Measurements from ENCODE around the gene ELFN2.

The ELFN2 gene

GRCh38 chr22:37419370-37419968 is 7.8 kb downstream of the ELFN2 start:
- no peak for DNase-seq (ENCODE audit: extremely low read depth, insufficient read length)
- H3K27me3 ChIP-seq (replicated peaks; ENCODE audit: control insufficient read depth, insufficient read depth, low read length), result peaks cover 4% of the 10 kb centered on the region
- H3K36me3 ChIP-seq (ENCODE audit: control insufficient read depth, insufficient read depth, low read length), result no peaks in the 10 kb centered on the region
- TF ChIP-seq CTCF (IDR thresholded peaks at IDR 0.05; ENCODE audit: insufficient read depth, low read length, poor library complexity, severe bottlenecking), result no peak
- H3K4me3 ChIP-seq (replicated peaks; ENCODE audit: low read depth, low read length), result no peak overlapping the region

- no peak for DNase-seq (ENCODE audit: extremely low read depth, insufficient read length)
- H3K4me3 ChIP-seq (replicated peaks; ENCODE audit: low read depth, low read length), result no peak overlapping the region
- peaks cover 4% of the 10 kb centered on the region for H3K27me3 ChIP-seq (replicated peaks; ENCODE audit: control insufficient read depth, insufficient read depth, low read length)
These were observed 8.5 kb downstream of the ELFN2 start for GRCh38 chr22:37418627-37419369.

GRCh38 chr22:37417677-37418348 is 9.5 kb downstream of the ELFN2 start:
- Histone ChIP-seq H3K27me3 (replicated peaks; ENCODE audit: control insufficient read depth, insufficient read depth, low read length) (peaks cover 5% of the 10 kb centered on the region), H3K4me3 (replicated peaks; ENCODE audit: low read depth, low read length) (no peak overlapping the region), H3K36me3 (ENCODE audit: control insufficient read depth, insufficient read depth, low read length) (no peaks in the 10 kb centered on the region)
- no peak for TF ChIP-seq CTCF (IDR thresholded peaks at IDR 0.05; ENCODE audit: insufficient read depth, low read length, poor library complexity, severe bottlenecking)
- no peak for DNase-seq (ENCODE audit: extremely low read depth, insufficient read length)

More at GRCh38 chr22:37418627-37419369, 8.5 kb downstream of the ELFN2 start:
- no peaks in the 10 kb centered on the region for H3K36me3 ChIP-seq (ENCODE audit: control insufficient read depth, insufficient read depth, low read length)
- TF ChIP-seq CTCF (IDR thresholded peaks at IDR 0.05; ENCODE audit: insufficient read depth, low read length, poor library complexity, severe bottlenecking), result no peak

- Histone ChIP-seq H3K4me3 (replicated peaks; ENCODE audit: low read depth, low read length) (no peak overlapping the region), H3K36me3 (ENCODE audit: control insufficient read depth, insufficient read depth, low read length) (no peaks in the 10 kb centered on the region), H3K27me3 (replicated peaks; ENCODE audit: control insufficient read depth, insufficient read depth, low read length) (peaks cover 5% of the 10 kb centered on the region)
- TF ChIP-seq CTCF (IDR thresholded peaks at IDR 0.05; ENCODE audit: insufficient read depth, low read length, poor library complexity, severe bottlenecking), result no peak
- DNase-seq (ENCODE audit: extremely low read depth, insufficient read length), result no peak
These were observed 10.0 kb downstream of the ELFN2 start for GRCh38 chr22:37417264-37417663.

- no peak overlapping the region for H3K4me3 ChIP-seq (replicated peaks; ENCODE audit: low read depth, low read length)
- no peak for DNase-seq (ENCODE audit: extremely low read depth, insufficient read length)
These were observed 10.5 kb downstream of the ELFN2 start for GRCh38 chr22:37416827-37417226.

More at GRCh38 chr22:37416827-37417226, 10.5 kb downstream of the ELFN2 start:
- Histone ChIP-seq H3K27me3 (replicated peaks; ENCODE audit: control insufficient read depth, insufficient read depth, low read length) (peaks cover 5% of the 10 kb centered on the region), H3K36me3 (ENCODE audit: control insufficient read depth, insufficient read depth, low read length) (no peaks in the 10 kb centered on the region)
- TF ChIP-seq CTCF (IDR thresholded peaks at IDR 0.05; ENCODE audit: insufficient read depth, low read length, poor library complexity, severe bottlenecking), result no peak

Data from GM06990 (cell line).